Measurements from ENCODE around the gene DPEP3. TPM values are rescaled to one million over a fixed set of nuclear protein-coding genes. Genes with fewer than 3 reads are reported as not detected.

The DPEP3 gene
- total and polyA plus RNA-seq, 8 donors = 0.08 to 0.60 (median 0.09) TPM; not detected in 5

DNA sequence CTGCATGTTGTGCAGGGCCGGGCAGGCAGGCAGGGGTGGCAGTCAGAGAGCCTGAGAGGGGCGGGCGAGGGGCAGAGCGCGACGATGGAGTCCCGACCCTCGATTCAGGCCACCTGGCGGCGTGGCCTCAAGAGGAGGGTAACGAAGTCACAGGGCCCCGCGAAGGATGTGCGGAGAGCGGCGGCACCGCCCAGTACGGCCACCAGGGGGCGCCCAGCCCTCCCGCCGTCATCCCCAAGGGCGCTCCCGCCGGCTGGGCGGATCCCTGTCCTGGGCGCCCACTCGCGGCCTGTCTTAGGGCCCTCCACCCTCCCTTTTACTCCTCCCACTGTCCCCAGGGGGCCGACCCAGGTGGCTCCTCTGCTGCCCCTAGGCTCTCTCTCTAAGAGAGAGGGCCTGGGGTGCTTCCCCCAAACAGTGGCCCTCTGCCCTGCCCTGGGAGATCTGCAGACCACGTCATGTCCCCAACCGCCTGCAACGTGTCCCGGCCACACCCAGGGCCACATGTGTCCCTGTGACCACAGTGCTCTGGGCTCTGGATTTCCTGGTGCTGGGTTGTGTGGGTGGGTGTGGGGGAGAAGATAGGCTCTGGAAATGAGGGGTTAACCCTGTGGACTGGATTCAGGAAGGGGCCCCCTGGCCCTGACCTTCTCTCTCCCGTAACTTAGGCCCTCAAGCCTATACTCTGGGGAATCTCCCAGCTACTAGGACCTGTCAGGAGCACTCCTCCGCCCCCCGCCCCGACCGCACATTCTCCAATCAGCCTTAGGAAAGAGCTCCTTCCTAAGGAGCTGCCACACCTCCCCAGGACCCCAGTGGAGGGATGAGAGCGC lies 13.1 kb upstream of the DPEP3 start:
- Histone ChIP-seq H3K4me3 (peak overlapping the region; percentile 17 to 37), H3K36me3 (peaks cover 0 to 4% of the 10 kb centered on the region in 2 donors), H3K27me3 (no peaks in the 10 kb centered on the region), H3K9me3 (no peaks in the 10 kb centered on the region), H3K27ac (peak overlapping the region; percentile 78 to 89), H3K4me1 (peaks cover 9 to 51% of the 10 kb centered on the region in 2 donors)
- DNase-seq (peak; percentile 57 to 97 (median 82)), ATAC-seq (peak; percentile 98)
- TF ChIP-seq, protein P1, sequence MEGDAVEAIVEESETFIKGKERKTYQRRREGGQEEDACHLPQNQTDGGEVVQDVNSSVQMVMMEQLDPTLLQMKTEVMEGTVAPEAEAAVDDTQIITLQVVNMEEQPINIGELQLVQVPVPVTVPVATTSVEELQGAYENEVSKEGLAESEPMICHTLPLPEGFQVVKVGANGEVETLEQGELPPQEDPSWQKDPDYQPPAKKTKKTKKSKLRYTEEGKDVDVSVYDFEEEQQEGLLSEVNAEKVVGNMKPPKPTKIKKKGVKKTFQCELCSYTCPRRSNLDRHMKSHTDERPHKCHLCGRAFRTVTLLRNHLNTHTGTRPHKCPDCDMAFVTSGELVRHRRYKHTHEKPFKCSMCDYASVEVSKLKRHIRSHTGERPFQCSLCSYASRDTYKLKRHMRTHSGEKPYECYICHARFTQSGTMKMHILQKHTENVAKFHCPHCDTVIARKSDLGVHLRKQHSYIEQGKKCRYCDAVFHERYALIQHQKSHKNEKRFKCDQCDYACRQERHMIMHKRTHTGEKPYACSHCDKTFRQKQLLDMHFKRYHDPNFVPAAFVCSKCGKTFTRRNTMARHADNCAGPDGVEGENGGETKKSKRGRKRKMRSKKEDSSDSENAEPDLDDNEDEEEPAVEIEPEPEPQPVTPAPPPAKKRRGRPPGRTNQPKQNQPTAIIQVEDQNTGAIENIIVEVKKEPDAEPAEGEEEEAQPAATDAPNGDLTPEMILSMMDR (IDR thresholded peaks at IDR 0.05) = peak; percentile 99
- intact Hi-C loops (cut with DNase I) = no loop called here

- peak overlapping the region in 1 of 2 donors; percentile 89 for H3K27ac ChIP-seq
- ATAC-seq = no peak
- H3K36me3 ChIP-seq = peaks cover 0 to 4% of the 10 kb centered on the region in 2 donors
- DNase-seq = no peak
- TF ChIP-seq, protein P1 (IDR thresholded peaks at IDR 0.05) = no peak
- H3K4me3 ChIP-seq = peak overlapping the region in 1 of 2 donors; percentile 17
- H3K27me3 ChIP-seq = no peaks in the 10 kb centered on the region
- intact Hi-C loops (cut with DNase I) = no loop called here
- peaks cover 9 to 44% of the 10 kb centered on the region in 2 donors for H3K4me1 ChIP-seq
- H3K9me3 ChIP-seq = no peaks in the 10 kb centered on the region
These were observed 12.4 kb upstream of the DPEP3 start for GRCh38 chr16:67992661-67993206.

- intact Hi-C loops (cut with DNase I) = no loop called here
- TF ChIP-seq, protein P1 (IDR thresholded peaks at IDR 0.05) = no peak
- ATAC-seq = no peak
- Histone ChIP-seq H3K4me3 (no peak overlapping the region), H3K9me3 (no peaks in the 10 kb centered on the region), H3K27me3 (no peaks in the 10 kb centered on the region), H3K36me3 (peaks cover 0 to 4% of the 10 kb centered on the region in 2 donors), H3K4me1 (peaks cover 9 to 40% of the 10 kb centered on the region in 2 donors), H3K27ac (no peak overlapping the region)
- DNase-seq = no peak
These were observed 9.7 kb upstream of the DPEP3 start for GRCh38 chr16:67990018-67990386.

DNA sequence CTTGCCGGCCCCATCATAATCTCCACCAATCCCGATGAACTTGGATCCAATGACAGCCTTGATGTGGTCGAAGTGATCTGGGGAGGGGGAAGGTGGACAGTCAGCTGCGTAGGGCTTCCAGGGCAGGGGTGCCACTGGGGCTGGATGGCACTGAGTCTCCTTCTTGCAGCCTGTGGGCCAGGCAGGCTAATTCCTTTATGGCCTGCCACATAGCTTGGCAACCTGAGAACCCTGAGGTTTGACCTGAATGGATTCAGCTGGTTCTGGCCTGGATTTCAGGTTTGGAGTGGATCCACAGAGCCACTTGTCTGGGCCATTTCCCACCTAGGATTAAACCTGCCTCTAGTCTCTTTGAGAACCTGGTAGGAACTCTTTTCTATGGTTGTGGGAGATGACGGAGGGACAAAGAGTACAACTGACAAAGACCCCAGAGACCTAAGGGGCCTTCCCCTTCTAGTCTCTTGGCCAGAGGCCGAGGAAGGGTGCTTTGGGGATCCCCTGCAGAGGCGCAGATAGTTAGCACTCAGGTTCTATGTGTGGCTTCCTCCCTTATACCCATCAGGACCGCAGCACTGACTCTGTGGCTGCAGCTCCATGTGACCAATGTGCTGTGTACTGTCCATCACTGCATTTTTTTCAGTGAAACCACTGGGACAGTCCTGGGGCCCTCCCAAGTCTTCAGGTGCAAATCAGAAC lies 9.2 kb upstream of the DPEP3 start:
- H3K36me3 ChIP-seq = peaks cover 0 to 4% of the 10 kb centered on the region in 2 donors
- peaks cover 13 to 42% of the 10 kb centered on the region in 2 donors for H3K4me1 ChIP-seq
- ATAC-seq (no peak), DNase-seq (no peak)
- H3K27ac ChIP-seq = no peak overlapping the region
- H3K9me3 ChIP-seq = no peaks in the 10 kb centered on the region
- intact Hi-C loops (cut with DNase I) = loop anchor here in 1 of 2 donors (10.0 kb wide), 1 partner anchor 55 kb away; no protein-coding TSS in a partner anchor
- TF ChIP-seq, protein P1 (IDR thresholded peaks at IDR 0.05) = no peak
- no peaks in the 10 kb centered on the region for H3K27me3 ChIP-seq
- H3K4me3 ChIP-seq = no peak overlapping the region

DNA sequence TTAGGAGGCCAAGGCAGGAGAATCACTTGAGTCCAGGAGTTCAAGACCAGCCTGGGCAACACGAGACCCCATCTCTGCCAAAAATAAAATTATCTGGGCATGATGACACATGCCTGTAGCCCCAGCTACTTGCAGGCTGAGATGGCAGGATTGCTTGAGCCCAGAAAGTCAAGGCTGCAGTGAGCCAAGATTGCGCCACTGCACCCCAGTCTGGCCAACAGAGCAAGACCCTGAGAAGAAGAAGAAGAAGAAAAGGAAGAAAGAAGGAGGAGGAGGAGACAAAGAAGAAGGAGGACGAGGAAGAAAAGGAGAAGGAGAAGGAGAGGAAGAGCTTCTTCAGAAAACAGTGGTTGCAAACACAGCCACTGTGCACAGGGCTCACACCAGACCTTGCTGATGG lies 8.4 kb upstream of the DPEP3 start:
- Histone ChIP-seq H3K36me3 (peaks cover 0 to 4% of the 10 kb centered on the region in 2 donors), H3K27ac (no peak overlapping the region), H3K4me1 (peaks cover 13 to 43% of the 10 kb centered on the region in 2 donors), H3K9me3 (no peaks in the 10 kb centered on the region), H3K27me3 (no peaks in the 10 kb centered on the region), H3K4me3 (no peak overlapping the region)
- intact Hi-C loops (cut with DNase I) = loop anchor here in 1 of 2 donors (10.0 kb wide), 1 partner anchor 56 kb away; no protein-coding TSS in a partner anchor
- ATAC-seq = no peak
- no peak for DNase-seq
- TF ChIP-seq, protein P1 (IDR thresholded peaks at IDR 0.05) = no peak

Data from left lung (tissue), 10 donors.